ENCODE results near the gene SPEF2. TPM values are rescaled to one million over a fixed set of nuclear protein-coding genes. Genes with fewer than 3 reads are reported as not detected.

SPEF2 gene
- polyA plus RNA-seq, 1 experiment, result 4.0 TPM

DNA sequence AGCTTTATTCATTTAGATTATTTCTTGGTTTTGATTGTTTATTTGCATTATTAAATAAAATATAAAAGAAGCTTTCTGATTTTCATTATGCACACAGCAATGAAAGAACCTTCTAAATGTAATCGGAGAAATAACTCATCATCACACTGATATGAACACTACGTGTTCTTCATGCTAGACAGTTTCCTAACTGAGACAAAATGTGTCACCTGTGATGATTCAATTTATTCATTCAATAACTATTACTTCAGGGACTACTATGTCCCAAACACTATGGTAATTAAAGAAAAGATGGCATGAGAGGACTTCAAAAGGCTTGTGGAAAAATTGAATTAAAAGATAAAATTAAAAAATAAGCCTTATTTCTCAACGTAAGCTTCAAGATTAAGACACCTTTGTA is 118.1 kb downstream of the SPEF2 start:
- POLR2A ChIA-PET, result no interaction called here
- TF ChIP-seq, protein P1, sequence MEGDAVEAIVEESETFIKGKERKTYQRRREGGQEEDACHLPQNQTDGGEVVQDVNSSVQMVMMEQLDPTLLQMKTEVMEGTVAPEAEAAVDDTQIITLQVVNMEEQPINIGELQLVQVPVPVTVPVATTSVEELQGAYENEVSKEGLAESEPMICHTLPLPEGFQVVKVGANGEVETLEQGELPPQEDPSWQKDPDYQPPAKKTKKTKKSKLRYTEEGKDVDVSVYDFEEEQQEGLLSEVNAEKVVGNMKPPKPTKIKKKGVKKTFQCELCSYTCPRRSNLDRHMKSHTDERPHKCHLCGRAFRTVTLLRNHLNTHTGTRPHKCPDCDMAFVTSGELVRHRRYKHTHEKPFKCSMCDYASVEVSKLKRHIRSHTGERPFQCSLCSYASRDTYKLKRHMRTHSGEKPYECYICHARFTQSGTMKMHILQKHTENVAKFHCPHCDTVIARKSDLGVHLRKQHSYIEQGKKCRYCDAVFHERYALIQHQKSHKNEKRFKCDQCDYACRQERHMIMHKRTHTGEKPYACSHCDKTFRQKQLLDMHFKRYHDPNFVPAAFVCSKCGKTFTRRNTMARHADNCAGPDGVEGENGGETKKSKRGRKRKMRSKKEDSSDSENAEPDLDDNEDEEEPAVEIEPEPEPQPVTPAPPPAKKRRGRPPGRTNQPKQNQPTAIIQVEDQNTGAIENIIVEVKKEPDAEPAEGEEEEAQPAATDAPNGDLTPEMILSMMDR (IDR thresholded peaks at IDR 0.05; ENCODE audit: insufficient read depth, low read depth, low read length), result no peak

DNA sequence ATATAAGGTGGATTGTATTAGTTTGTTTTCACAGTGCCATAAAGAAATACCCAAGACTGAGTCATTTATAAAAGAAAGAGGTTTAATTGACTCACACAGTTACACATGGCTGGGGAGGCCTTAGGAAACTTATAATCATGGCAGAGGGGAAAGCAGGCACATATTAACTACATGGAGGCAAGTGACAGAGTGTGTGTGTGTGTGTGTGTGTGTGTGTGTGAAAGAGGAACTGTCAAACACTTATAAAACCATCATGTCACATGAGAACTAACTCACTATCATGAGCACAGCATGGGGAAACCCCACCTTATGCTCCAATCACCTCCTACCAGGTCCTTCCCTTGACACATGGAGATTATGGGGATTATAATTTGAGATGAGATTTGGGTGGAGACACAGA is 118.6 kb downstream of the SPEF2 start:
- DNase-seq (ENCODE audit: low read depth), result no peak
- TF ChIP-seq, protein P1 (IDR thresholded peaks at IDR 0.05; ENCODE audit: insufficient read depth, low read depth, low read length), result no peak
- Histone ChIP-seq H3K27me3 (ENCODE audit: control insufficient read depth, insufficient read depth, low read length) (no peaks in the 10 kb centered on the region), H3K4me3 (ENCODE audit: low read depth, low read length) (no peak overlapping the region), H3K36me3 (ENCODE audit: control insufficient read depth, insufficient read depth, low read length) (no peaks in the 10 kb centered on the region)
- CTCF ChIA-PET, result no interaction called here
- POLR2A ChIA-PET, result no interaction called here

More for the DNA sequence above, 118.1 kb downstream of the SPEF2 start:
- H3K27me3 ChIP-seq (ENCODE audit: control insufficient read depth, insufficient read depth, low read length), result no peaks in the 10 kb centered on the region
- no peaks in the 10 kb centered on the region for H3K36me3 ChIP-seq (ENCODE audit: control insufficient read depth, insufficient read depth, low read length)
- DNase-seq (ENCODE audit: low read depth), result no peak
- H3K4me3 ChIP-seq (ENCODE audit: low read depth, low read length), result no peak overlapping the region
- CTCF ChIA-PET, result no interaction called here

DNA sequence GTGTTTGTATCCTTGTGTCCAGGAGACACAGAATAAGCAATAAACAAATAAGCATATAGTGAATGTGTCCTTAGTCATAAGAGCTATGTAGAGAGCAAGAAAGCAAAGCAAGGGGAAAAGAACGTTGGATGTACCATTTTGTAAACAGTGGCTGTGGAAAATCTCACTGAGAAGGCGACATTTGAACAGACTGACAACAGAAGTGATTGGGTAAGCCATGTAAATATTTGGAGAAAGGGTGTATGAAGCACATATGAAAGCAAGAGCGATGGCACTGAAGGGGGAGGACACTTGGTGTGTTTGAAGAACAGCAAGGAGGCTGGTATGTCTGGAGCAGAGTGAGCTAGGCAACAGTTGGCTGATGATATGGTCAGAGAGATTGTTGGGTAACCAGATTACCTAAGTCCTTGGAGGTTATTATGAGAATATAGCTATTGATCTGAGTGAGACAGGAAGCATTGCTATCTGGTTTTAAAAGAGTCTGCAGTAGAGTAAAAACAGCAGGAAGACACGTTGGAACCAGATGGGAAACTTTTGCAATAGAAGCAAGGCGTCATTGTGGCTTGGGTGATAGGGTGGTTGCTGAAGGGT is 123.6 kb downstream of the SPEF2 start:
- CTCF ChIA-PET, result interaction anchor here (1.0 kb wide), 1 partner anchor 34 kb away, joined by 3 read pairs; no protein-coding TSS in a partner anchor
- POLR2A ChIA-PET, result interaction anchor here (0.6 kb wide), 2 partner anchors 84 to 115 kb away, joined by 5 read pairs; no protein-coding TSS in a partner anchor
- Histone ChIP-seq H3K36me3 (ENCODE audit: control insufficient read depth, insufficient read depth, low read length) (no peaks in the 10 kb centered on the region), H3K27me3 (ENCODE audit: control insufficient read depth, insufficient read depth, low read length) (no peaks in the 10 kb centered on the region), H3K4me3 (ENCODE audit: low read depth, low read length) (no peak overlapping the region)
- DNase-seq (ENCODE audit: low read depth), result peak; percentile 44
- TF ChIP-seq, protein P1 (IDR thresholded peaks at IDR 0.05; ENCODE audit: insufficient read depth, low read depth, low read length), result no peak

DNA sequence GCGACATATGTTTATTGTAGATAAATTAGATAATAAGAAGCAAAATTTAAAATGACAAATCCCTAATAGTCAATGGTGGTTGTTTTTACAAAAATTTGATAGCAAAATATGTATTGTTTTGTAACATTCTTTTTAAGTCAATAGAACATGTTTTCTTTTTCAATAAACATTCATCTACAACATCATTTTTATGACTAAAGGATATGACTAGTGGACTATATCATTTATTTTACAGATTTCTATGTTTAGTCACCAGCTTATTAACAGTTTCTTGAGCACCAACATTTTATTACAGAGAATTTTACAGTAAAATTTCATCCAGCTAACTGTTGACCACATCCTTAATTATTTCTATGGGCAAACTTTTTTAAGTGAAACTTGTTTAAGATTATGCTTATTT is 124.3 kb downstream of the SPEF2 start:
- CTCF ChIA-PET, result interaction anchor here (1.0 kb wide), 1 partner anchor 33 kb away, joined by 3 read pairs; no protein-coding TSS in a partner anchor
- Histone ChIP-seq H3K4me3 (ENCODE audit: low read depth, low read length) (no peak overlapping the region), H3K27me3 (ENCODE audit: control insufficient read depth, insufficient read depth, low read length) (no peaks in the 10 kb centered on the region), H3K36me3 (ENCODE audit: control insufficient read depth, insufficient read depth, low read length) (no peaks in the 10 kb centered on the region)
- POLR2A ChIA-PET, result interaction anchor here (0.6 kb wide), 1 partner anchor 85 kb away, joined by 5 read pairs; no protein-coding TSS in a partner anchor
- peak; percentile 14 for DNase-seq (ENCODE audit: low read depth)
- TF ChIP-seq, protein P1 (IDR thresholded peaks at IDR 0.05; ENCODE audit: insufficient read depth, low read depth, low read length), result no peak

DNA sequence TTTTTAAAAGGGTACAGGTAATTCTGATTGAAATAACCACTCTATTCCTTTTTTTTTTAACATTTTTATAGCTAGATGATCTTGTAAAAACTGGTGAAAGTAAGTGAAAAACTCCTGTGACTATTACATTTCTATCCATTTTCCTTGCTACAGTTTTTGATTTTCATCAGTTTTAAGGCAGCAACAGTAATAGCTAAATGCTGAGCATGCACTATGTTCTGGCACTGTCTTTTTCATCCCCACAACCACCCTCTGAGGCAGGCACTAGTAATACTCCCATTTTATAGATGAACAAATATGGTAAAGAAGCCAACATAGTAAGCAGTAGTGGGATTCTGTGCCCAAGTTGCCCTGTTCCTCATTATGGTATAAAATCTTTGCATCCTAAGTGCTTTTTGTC is 126.0 kb downstream of the SPEF2 start:
- POLR2A ChIA-PET, result interaction anchor here (0.6 kb wide), 1 partner anchor 79 kb away, joined by 3 read pairs; no protein-coding TSS in a partner anchor
- CTCF ChIA-PET, result interaction anchor here (0.7 kb wide), 1 partner anchor 563 kb away, joined by 3 read pairs; no protein-coding TSS in a partner anchor
- no peak for DNase-seq (ENCODE audit: low read depth)
- Histone ChIP-seq H3K36me3 (ENCODE audit: control insufficient read depth, insufficient read depth, low read length) (no peaks in the 10 kb centered on the region), H3K27me3 (ENCODE audit: control insufficient read depth, insufficient read depth, low read length) (no peaks in the 10 kb centered on the region), H3K4me3 (ENCODE audit: low read depth, low read length) (no peak overlapping the region)
- TF ChIP-seq, protein P1 (IDR thresholded peaks at IDR 0.05; ENCODE audit: insufficient read depth, low read depth, low read length), result no peak

Measured in BJ (cell line).